ENCODE results near the gene PAK1IP1.

GRCh38 chr6:10684618-10685017 is 10.2 kb upstream of the PAK1IP1 start:
- no peak for TF ChIP-seq TAF1 (IDR thresholded peaks at IDR 0.05; ENCODE audit: borderline replicate concordance, insufficient read depth, low read length)
- no peak for TF ChIP-seq POLR2AphosphoS5 (IDR thresholded peaks at IDR 0.05; ENCODE audit: low read depth, low read length)
- TF ChIP-seq REST (IDR thresholded peaks at IDR 0.05; ENCODE audit: insufficient read depth in 1 of 2, low read depth in 2 of 2, low read length in 2 of 2), result no peak
- no peak for TF ChIP-seq SIN3A (IDR thresholded peaks at IDR 0.05; ENCODE audit: borderline replicate concordance, insufficient read depth, low read length)

Data from PFSK-1 (cell line).